Measurements from ENCODE around the gene ATXN2.

Gene ATXN2

DNA sequence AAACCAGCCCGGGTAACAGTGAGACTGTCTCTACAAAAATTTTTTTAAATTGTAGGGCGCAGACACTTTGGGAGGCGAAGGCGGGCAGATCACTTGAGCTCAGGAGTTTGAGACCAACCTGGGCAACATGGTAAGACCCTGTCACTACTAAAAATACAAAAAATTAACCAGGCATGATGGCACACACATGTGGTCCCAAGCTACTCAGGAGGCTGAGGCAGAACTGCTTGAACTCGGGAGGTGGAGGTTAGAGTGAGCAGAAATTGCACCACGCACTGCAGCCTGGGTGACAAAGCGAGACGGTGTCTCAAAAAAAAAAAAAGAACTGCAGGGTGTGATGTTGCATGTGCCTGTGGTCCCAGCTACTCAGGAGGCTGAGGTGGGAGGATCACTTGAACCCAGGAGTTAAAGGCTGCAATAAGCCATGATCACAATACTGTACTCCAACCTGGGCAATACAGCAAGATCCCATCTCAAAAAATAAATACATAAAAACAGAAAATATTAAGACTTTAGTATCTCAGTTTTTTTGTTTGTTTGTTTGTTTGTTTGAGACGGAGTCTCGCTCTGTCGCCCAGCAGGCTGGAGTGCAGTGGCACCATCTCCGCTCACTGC, 16.9 kb downstream of the ATXN2 start:
- TF ChIP-seq FOXM1 (IDR thresholded peaks at IDR 0.05; ENCODE audit: borderline replicate concordance, low read depth) (no peak), RAD21 (IDR thresholded peaks at IDR 0.05; ENCODE audit: low read depth) (no peak), NFIC (IDR thresholded peaks at IDR 0.05) (no peak), EGR1 (IDR thresholded peaks at IDR 0.05) (no peak), YY1 (IDR thresholded peaks at IDR 0.05; ENCODE audit: low read depth) (no peak), CREB1 (IDR thresholded peaks at IDR 0.05; ENCODE audit: low read depth) (no peak), REST (IDR thresholded peaks at IDR 0.05; ENCODE audit: low read depth) (no peak), USF1 (IDR thresholded peaks at IDR 0.05) (no peak), EP300 (IDR thresholded peaks at IDR 0.05; ENCODE audit: borderline replicate concordance) (no peak), TCF12 (IDR thresholded peaks at IDR 0.05; ENCODE audit: low read depth) (no peak), ZBTB7A (IDR thresholded peaks at IDR 0.05; ENCODE audit: low read depth) (no peak), TAF1 (IDR thresholded peaks at IDR 0.05; ENCODE audit: low read depth) (no peak), TEAD4 (IDR thresholded peaks at IDR 0.05) (no peak), CEBPB (IDR thresholded peaks at IDR 0.05) (no peak)
- TF ChIP-seq, protein P1, sequence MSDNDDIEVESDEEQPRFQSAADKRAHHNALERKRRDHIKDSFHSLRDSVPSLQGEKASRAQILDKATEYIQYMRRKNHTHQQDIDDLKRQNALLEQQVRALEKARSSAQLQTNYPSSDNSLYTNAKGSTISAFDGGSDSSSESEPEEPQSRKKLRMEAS (IDR thresholded peaks at IDR 0.05), result no peak

GRCh38 chr12:111581434-111582132, 17.5 kb downstream of the ATXN2 start:
- no peak for TF ChIP-seq YY1 (IDR thresholded peaks at IDR 0.05; ENCODE audit: low read depth)
- TF ChIP-seq NFIC (IDR thresholded peaks at IDR 0.05), result no peak
- no peak for TF ChIP-seq TAF1 (IDR thresholded peaks at IDR 0.05; ENCODE audit: low read depth)
- TF ChIP-seq RAD21 (IDR thresholded peaks at IDR 0.05; ENCODE audit: low read depth), result no peak
- TF ChIP-seq, protein P1 (IDR thresholded peaks at IDR 0.05), result no peak
- no peak for TF ChIP-seq EGR1 (IDR thresholded peaks at IDR 0.05)
- TF ChIP-seq TEAD4 (IDR thresholded peaks at IDR 0.05), result no peak
- no peak for TF ChIP-seq FOXM1 (IDR thresholded peaks at IDR 0.05; ENCODE audit: borderline replicate concordance, low read depth)
- no peak for TF ChIP-seq USF1 (IDR thresholded peaks at IDR 0.05)
- no peak for TF ChIP-seq TCF12 (IDR thresholded peaks at IDR 0.05; ENCODE audit: low read depth)
- no peak for TF ChIP-seq EP300 (IDR thresholded peaks at IDR 0.05; ENCODE audit: borderline replicate concordance)
- TF ChIP-seq ZBTB7A (IDR thresholded peaks at IDR 0.05; ENCODE audit: low read depth), result no peak
- TF ChIP-seq CREB1 (IDR thresholded peaks at IDR 0.05; ENCODE audit: low read depth), result no peak
- no peak for TF ChIP-seq REST (IDR thresholded peaks at IDR 0.05; ENCODE audit: low read depth)
- TF ChIP-seq CEBPB (IDR thresholded peaks at IDR 0.05), result no peak

GRCh38 chr12:111580737-111581136, 18.4 kb downstream of the ATXN2 start:
- TF ChIP-seq TEAD4 (IDR thresholded peaks at IDR 0.05), result no peak
- TF ChIP-seq EP300 (IDR thresholded peaks at IDR 0.05; ENCODE audit: borderline replicate concordance), result no peak
- TF ChIP-seq RAD21 (IDR thresholded peaks at IDR 0.05; ENCODE audit: low read depth), result no peak
- no peak for TF ChIP-seq REST (IDR thresholded peaks at IDR 0.05; ENCODE audit: low read depth)
- TF ChIP-seq CREB1 (IDR thresholded peaks at IDR 0.05; ENCODE audit: low read depth), result no peak
- TF ChIP-seq CEBPB (IDR thresholded peaks at IDR 0.05), result no peak
- no peak for TF ChIP-seq FOXM1 (IDR thresholded peaks at IDR 0.05; ENCODE audit: borderline replicate concordance, low read depth)
- TF ChIP-seq, protein P1 (IDR thresholded peaks at IDR 0.05), result no peak
- no peak for TF ChIP-seq TCF12 (IDR thresholded peaks at IDR 0.05; ENCODE audit: low read depth)
- no peak for TF ChIP-seq EGR1 (IDR thresholded peaks at IDR 0.05)
- no peak for TF ChIP-seq USF1 (IDR thresholded peaks at IDR 0.05)
- no peak for TF ChIP-seq ZBTB7A (IDR thresholded peaks at IDR 0.05; ENCODE audit: low read depth)
- no peak for TF ChIP-seq TAF1 (IDR thresholded peaks at IDR 0.05; ENCODE audit: low read depth)
- no peak for TF ChIP-seq NFIC (IDR thresholded peaks at IDR 0.05)
- no peak for TF ChIP-seq YY1 (IDR thresholded peaks at IDR 0.05; ENCODE audit: low read depth)

Measured in Ishikawa (cell line).